ENCODE data around the gene SEMA3C. TPM values are rescaled to one million over a fixed set of nuclear protein-coding genes. Genes with fewer than 3 reads are reported as not detected.

The SEMA3C gene
- total and polyA plus RNA-seq, 2 donors (not counting 1 experiment from before 2014, with no cell fraction given): 0.06 TPM; not detected in 1

DNA sequence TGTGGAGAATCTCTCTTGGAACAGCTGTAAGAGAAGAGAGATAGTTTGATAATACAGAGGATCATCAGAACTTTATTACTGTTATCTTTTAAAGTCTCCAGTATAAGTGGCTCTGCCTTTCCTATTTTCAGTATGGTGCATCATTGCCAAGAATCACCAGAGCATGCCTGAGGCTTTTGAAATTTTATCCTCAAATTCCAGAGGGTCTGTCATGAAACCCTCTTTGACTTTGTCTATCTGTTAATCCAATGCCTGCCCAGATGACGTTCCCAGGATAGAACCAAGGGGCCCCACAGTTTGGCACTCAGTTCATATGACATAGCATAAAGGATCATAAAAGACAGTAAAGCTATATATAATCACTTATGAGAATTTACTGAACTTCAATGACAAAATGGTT is 35.3 kb upstream of the SEMA3C start:
- no peaks in the 10 kb centered on the region for H3K79me2 ChIP-seq (ENCODE audit: control insufficient read depth, insufficient read depth, low read length)
- ChIA-PET POLR2A (no interaction called here), CTCF (no interaction called here)
- no peaks in the 10 kb centered on the region for H3K4me1 ChIP-seq (ENCODE audit: control insufficient read depth in 2 of 2, insufficient read depth in 2 of 2, low read length in 2 of 2)
- no peak overlapping the region for H3K4me3 ChIP-seq (ENCODE audit: control extremely low read depth in 1 of 5, extremely low read depth in 1 of 5, insufficient read depth in 1 of 5, low read depth in 2 of 5, low read length in 4 of 5)
- intact Hi-C loops (cut with micrococcal nuclease): no loop called here
- no peak overlapping the region for H3K4me2 ChIP-seq (replicated peaks; ENCODE audit: low read depth, low read length, poor library complexity, severe bottlenecking)
- H3K27me3 ChIP-seq (replicated peaks in 1 of 4; ENCODE audit: control extremely low read depth in 1 of 4, control insufficient read depth in 3 of 4, insufficient read depth in 4 of 4, low read length in 3 of 4): no peaks in the 10 kb centered on the region
- H4K20me1 ChIP-seq (ENCODE audit: control insufficient read depth, insufficient read depth, low read length, poor library complexity, severe bottlenecking): no peaks in the 10 kb centered on the region
- no peak overlapping the region for H3K27ac ChIP-seq (ENCODE audit: low read length in 2 of 2)
- H3K27me3 Mint-ChIP-seq: no peaks in the 10 kb centered on the region
- no CpG with 5 or more reads among the region's 1 CpG for WGBS (ENCODE audit: insufficient coverage)
- no peak overlapping the region for H3K9ac ChIP-seq (ENCODE audit: low read length)
- no peak overlapping the region for H3K4me3 Mint-ChIP-seq
- DNase-seq (no peak), ATAC-seq (ENCODE audit: low read depth) (no peak)
- H3K27ac Mint-ChIP-seq: no peak overlapping the region
- no peaks in the 10 kb centered on the region for H3K9me3 Mint-ChIP-seq (ENCODE audit: insufficient read depth)
- no peak for TF ChIP-seq EZH2 (IDR thresholded peaks at IDR 0.05; ENCODE audit: borderline replicate concordance, insufficient read depth, low read depth, low read length, poor library complexity, severe bottlenecking)
- TF ChIP-seq, protein P1, sequence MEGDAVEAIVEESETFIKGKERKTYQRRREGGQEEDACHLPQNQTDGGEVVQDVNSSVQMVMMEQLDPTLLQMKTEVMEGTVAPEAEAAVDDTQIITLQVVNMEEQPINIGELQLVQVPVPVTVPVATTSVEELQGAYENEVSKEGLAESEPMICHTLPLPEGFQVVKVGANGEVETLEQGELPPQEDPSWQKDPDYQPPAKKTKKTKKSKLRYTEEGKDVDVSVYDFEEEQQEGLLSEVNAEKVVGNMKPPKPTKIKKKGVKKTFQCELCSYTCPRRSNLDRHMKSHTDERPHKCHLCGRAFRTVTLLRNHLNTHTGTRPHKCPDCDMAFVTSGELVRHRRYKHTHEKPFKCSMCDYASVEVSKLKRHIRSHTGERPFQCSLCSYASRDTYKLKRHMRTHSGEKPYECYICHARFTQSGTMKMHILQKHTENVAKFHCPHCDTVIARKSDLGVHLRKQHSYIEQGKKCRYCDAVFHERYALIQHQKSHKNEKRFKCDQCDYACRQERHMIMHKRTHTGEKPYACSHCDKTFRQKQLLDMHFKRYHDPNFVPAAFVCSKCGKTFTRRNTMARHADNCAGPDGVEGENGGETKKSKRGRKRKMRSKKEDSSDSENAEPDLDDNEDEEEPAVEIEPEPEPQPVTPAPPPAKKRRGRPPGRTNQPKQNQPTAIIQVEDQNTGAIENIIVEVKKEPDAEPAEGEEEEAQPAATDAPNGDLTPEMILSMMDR (IDR thresholded peaks at IDR 0.05): no peak
- H2AFZ ChIP-seq (ENCODE audit: insufficient read depth, low read depth, low read length, poor library complexity, severe bottlenecking): no peak overlapping the region
- no peaks in the 10 kb centered on the region for H3K36me3 ChIP-seq (replicated peaks in 1 of 2; ENCODE audit: control extremely low read depth in 1 of 2, control insufficient read depth in 1 of 2, extremely low read depth in 1 of 2, insufficient read depth in 2 of 2, low read length in 1 of 2)
- no peaks in the 10 kb centered on the region for H3K4me1 Mint-ChIP-seq
- peaks cover 0 to 4% (median 0%) of the 10 kb centered on the region in 3 donors for H3K9me3 ChIP-seq (ENCODE audit: control extremely low read depth in 1 of 3, control insufficient read depth in 2 of 3, insufficient read depth in 1 of 3, low read length in 2 of 3)

DNA sequence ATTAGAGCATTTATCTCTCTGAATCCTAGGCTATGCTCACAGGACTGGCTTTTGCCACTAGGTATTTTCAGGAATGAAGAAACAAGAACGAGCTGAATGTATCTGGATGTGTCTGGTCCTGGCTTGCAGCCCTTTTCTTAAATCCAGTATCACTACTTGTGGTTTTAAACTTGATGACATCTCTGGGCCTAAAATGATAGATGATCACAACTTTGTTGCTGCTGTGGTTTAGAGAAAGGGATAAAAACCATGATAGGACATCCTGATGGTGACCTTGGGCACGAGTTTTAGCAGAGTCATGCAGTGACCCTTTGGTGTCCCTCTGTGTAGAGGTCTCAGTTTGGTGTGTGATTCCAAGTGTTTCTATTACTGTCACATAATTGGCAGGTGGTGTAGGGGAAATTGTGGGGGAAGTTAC is 31.7 kb upstream of the SEMA3C start:
- ATAC-seq (ENCODE audit: low read depth) (no peak), DNase-seq (no peak)
- no peak overlapping the region for H2AFZ ChIP-seq (ENCODE audit: insufficient read depth, low read depth, low read length, poor library complexity, severe bottlenecking)
- Mint-ChIP-seq H3K27me3 (no peaks in the 10 kb centered on the region), H3K9me3 (ENCODE audit: insufficient read depth) (no peaks in the 10 kb centered on the region), H3K27ac (no peak overlapping the region), H3K4me1 (no peaks in the 10 kb centered on the region), H3K4me3 (no peak overlapping the region)
- no peaks in the 10 kb centered on the region for H4K20me1 ChIP-seq (ENCODE audit: control insufficient read depth, insufficient read depth, low read length, poor library complexity, severe bottlenecking)
- no peak overlapping the region for H3K27ac ChIP-seq (ENCODE audit: low read length in 2 of 2)
- intact Hi-C loops (cut with micrococcal nuclease): no loop called here
- TF ChIP-seq, protein P1 (IDR thresholded peaks at IDR 0.05): no peak
- TF ChIP-seq EZH2 (IDR thresholded peaks at IDR 0.05; ENCODE audit: borderline replicate concordance, insufficient read depth, low read depth, low read length, poor library complexity, severe bottlenecking): no peak
- WGBS (ENCODE audit: insufficient coverage): 0% methylated on average over 2 of the region's 2 CpGs
- no peak overlapping the region for H3K4me3 ChIP-seq (ENCODE audit: control extremely low read depth in 1 of 5, extremely low read depth in 1 of 5, insufficient read depth in 1 of 5, low read depth in 2 of 5, low read length in 4 of 5)
- no peaks in the 10 kb centered on the region for H3K27me3 ChIP-seq (replicated peaks in 1 of 4; ENCODE audit: control extremely low read depth in 1 of 4, control insufficient read depth in 3 of 4, insufficient read depth in 4 of 4, low read length in 3 of 4)
- H3K4me1 ChIP-seq (ENCODE audit: control insufficient read depth in 2 of 2, insufficient read depth in 2 of 2, low read length in 2 of 2): no peaks in the 10 kb centered on the region
- ChIA-PET POLR2A (no interaction called here), CTCF (no interaction called here)
- H3K9ac ChIP-seq (ENCODE audit: low read length): no peak overlapping the region
- no peaks in the 10 kb centered on the region for H3K79me2 ChIP-seq (ENCODE audit: control insufficient read depth, insufficient read depth, low read length)
- H3K36me3 ChIP-seq (replicated peaks in 1 of 2; ENCODE audit: control extremely low read depth in 1 of 2, control insufficient read depth in 1 of 2, extremely low read depth in 1 of 2, insufficient read depth in 2 of 2, low read length in 1 of 2): no peaks in the 10 kb centered on the region
- H3K9me3 ChIP-seq (ENCODE audit: control extremely low read depth in 1 of 3, control insufficient read depth in 2 of 3, insufficient read depth in 1 of 3, low read length in 2 of 3): peaks cover 0 to 4% (median 0%) of the 10 kb centered on the region in 3 donors
- H3K4me2 ChIP-seq (replicated peaks; ENCODE audit: low read depth, low read length, poor library complexity, severe bottlenecking): no peak overlapping the region

Measured in B cell (primary cell).